A673 (cell line): ENCODE data around the gene LNP1. TPM values are rescaled to one million over a fixed set of nuclear protein-coding genes. Genes with fewer than 3 reads are reported as not detected.

Source experiments
- BruUV-seq: library from RNA; stranded (reverse); fragments of 400-500 nt; replicated peaks from 2 replicates; lab custom pipeline; 2021; lab: Mats Ljungman, UMichigan
- CTCF ChIA-PET: fragments of 300-600 bp; sonication (Branson Sonifier 250); formaldehyde crosslinking; loops from one replicate; lab custom pipeline; 2022; ENCODE audit warnings: antibody characterized with exemption; lab: Charles Lee
- POLR2A ChIA-PET: fragments of 300-600 bp; sonication (Branson Sonifier 250); formaldehyde crosslinking; loops from one replicate; lab custom pipeline; 2022; ENCODE audit warnings: antibody characterized with exemption; ENCODE audit not compliant: low non-redundant PET; lab: Charles Lee
- DNase-seq: peaks from one replicate; pipeline ENCODE4 v3.0.0-alpha.2; 2015; ENCODE audit warnings: low spot score
- H3K27ac ChIP-seq: fragments of 200-600 bp; sonication (generic); 2 replicates; pipeline ENCODE4 v1.5.1; 2016; ENCODE audit warnings: mixed run types, low read depth, mild to moderate bottlenecking, mixed read lengths, antibody characterized with exemption, low read length; ENCODE audit not compliant: poor library complexity, severe bottlenecking
- H3K27me3 ChIP-seq: fragments of 200-600 bp; sonication (generic); replicated peaks from 2 replicates; pipeline ENCODE4 v1.6.1; 2017; ENCODE audit warnings: mixed run types, low read depth, mild to moderate bottlenecking, mixed read lengths, antibody characterized with exemption, low read length; ENCODE audit not compliant: insufficient read depth, poor library complexity
- H3K36me3 ChIP-seq: fragments of 200-600 bp; sonication (generic); 2 replicates; pipeline ENCODE4 v1.6.1; 2016; ENCODE audit warnings: mixed run types, mild to moderate bottlenecking, mixed read lengths, antibody characterized with exemption, low read length; ENCODE audit not compliant: insufficient read depth, poor library complexity, severe bottlenecking
- H3K4me1 ChIP-seq: fragments of 200-600 bp; sonication (generic); 2 replicates; pipeline ENCODE4 v1.6.1; 2017; ENCODE audit warnings: mixed run types, mild to moderate bottlenecking, mixed read lengths, antibody characterized with exemption, low read length; ENCODE audit not compliant: insufficient read depth, poor library complexity, severe bottlenecking
- H3K4me3 ChIP-seq: fragments of 200-600 bp; sonication (generic); 2 replicates; pipeline ENCODE4 v1.5.1; 2016; ENCODE audit warnings: low read depth, mixed run types, mild to moderate bottlenecking, mixed read lengths, low read length; ENCODE audit not compliant: poor library complexity, severe bottlenecking
- H3K9me3 ChIP-seq: fragments of 200-600 bp; sonication (generic); 2 replicates; pipeline ENCODE4 v1.6.1; 2016; ENCODE audit warnings: mixed run types, low read depth, mild to moderate bottlenecking, mixed read lengths, antibody characterized with exemption, low read length; ENCODE audit not compliant: poor library complexity, severe bottlenecking
- EZH2 ChIP-seq: fragments of 200-600 bp; sonication (generic); IDR thresholded peaks from 2 replicates; pipeline ENCODE4 v1.6.1; 2017; ENCODE audit warnings: borderline replicate concordance, low read depth, mild to moderate bottlenecking, mixed read lengths, antibody characterized with exemption, low read length; ENCODE audit not compliant: poor library complexity, severe bottlenecking
- intact Hi-C: fragments of 100-400 bp; cut with micrococcal nuclease; formaldehyde crosslinking; loops from one replicate; pipeline ENCODE4 v1.10.0; 2022; ENCODE audit not compliant: unreplicated experiment
- total RNA-seq: library from RNA; stranded (reverse); gene quantifications from 2 replicates; pipeline ENCODE4 v1.2.3, GENCODE V29; 2021
- TF ChIP-seq, protein P1 (sequence below): fragments of 300-800, 200-600 bp; sonication (generic); conservative IDR thresholded peaks from 2 replicates; pipeline ENCODE4 v1.5.1; 2017; ENCODE audit warnings: low read depth, mild to moderate bottlenecking, antibody characterized with exemption, low read length, moderate library complexity, mixed read lengths

Gene LNP1
- total RNA-seq, 1 experiment from 2014 or later, result 4.3 TPM

- Histone ChIP-seq H3K27me3 (no peaks in the 10 kb centered on the region), H3K4me1 (no peaks in the 10 kb centered on the region), H3K9me3 (no peaks in the 10 kb centered on the region), H3K36me3 (no peaks in the 10 kb centered on the region), H3K27ac (no peak overlapping the region), H3K4me3 (no peak overlapping the region)
- ChIA-PET POLR2A (no interaction called here), CTCF (no interaction called here)
- no TSS peak for BruUV-seq
- intact Hi-C loops, result no loop called here
- TF ChIP-seq EZH2, result no peak
- TF ChIP-seq, protein P1, sequence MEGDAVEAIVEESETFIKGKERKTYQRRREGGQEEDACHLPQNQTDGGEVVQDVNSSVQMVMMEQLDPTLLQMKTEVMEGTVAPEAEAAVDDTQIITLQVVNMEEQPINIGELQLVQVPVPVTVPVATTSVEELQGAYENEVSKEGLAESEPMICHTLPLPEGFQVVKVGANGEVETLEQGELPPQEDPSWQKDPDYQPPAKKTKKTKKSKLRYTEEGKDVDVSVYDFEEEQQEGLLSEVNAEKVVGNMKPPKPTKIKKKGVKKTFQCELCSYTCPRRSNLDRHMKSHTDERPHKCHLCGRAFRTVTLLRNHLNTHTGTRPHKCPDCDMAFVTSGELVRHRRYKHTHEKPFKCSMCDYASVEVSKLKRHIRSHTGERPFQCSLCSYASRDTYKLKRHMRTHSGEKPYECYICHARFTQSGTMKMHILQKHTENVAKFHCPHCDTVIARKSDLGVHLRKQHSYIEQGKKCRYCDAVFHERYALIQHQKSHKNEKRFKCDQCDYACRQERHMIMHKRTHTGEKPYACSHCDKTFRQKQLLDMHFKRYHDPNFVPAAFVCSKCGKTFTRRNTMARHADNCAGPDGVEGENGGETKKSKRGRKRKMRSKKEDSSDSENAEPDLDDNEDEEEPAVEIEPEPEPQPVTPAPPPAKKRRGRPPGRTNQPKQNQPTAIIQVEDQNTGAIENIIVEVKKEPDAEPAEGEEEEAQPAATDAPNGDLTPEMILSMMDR, result no peak
- no peak for DNase-seq
These were observed 22.9 kb downstream of the LNP1 start for GRCh38 chr3:100424261-100424660.

DNA sequence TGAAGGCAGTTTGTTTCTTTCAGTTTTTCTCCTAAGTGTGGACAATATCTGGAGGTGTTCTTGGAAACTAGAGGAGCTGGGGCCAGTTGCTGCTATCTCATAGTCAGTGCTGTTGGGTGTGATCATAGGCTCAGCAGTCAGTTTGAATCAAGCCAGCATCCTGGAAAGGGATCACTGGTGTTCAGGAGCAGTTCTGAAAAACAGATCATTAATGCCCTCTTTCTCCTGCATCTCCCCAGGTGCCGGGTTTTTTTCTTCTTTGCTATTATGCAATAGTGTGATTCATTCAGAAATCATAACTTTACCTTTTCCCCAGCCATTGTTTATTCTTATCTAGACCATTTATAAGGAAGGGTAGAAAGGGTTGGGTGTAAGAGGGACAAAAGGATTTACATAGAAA, 24.0 kb downstream of the LNP1 start:
- Histone ChIP-seq H3K27ac (no peak overlapping the region), H3K27me3 (no peaks in the 10 kb centered on the region), H3K9me3 (no peaks in the 10 kb centered on the region), H3K4me1 (no peaks in the 10 kb centered on the region), H3K4me3 (no peak overlapping the region), H3K36me3 (no peaks in the 10 kb centered on the region)
- intact Hi-C loops, result no loop called here
- ChIA-PET POLR2A (interaction anchor here (0.6 kb wide), 1 partner anchor 51 kb away, joined by 3 read pairs; no protein-coding TSS in a partner anchor), CTCF (interaction anchor here (0.6 kb wide), 1 partner anchor 1755 kb away, joined by 3 read pairs; no protein-coding TSS in a partner anchor)
- DNase-seq, result no peak
- TF ChIP-seq, protein P1, result no peak
- no peak for TF ChIP-seq EZH2
- BruUV-seq, result no TSS peak

DNA sequence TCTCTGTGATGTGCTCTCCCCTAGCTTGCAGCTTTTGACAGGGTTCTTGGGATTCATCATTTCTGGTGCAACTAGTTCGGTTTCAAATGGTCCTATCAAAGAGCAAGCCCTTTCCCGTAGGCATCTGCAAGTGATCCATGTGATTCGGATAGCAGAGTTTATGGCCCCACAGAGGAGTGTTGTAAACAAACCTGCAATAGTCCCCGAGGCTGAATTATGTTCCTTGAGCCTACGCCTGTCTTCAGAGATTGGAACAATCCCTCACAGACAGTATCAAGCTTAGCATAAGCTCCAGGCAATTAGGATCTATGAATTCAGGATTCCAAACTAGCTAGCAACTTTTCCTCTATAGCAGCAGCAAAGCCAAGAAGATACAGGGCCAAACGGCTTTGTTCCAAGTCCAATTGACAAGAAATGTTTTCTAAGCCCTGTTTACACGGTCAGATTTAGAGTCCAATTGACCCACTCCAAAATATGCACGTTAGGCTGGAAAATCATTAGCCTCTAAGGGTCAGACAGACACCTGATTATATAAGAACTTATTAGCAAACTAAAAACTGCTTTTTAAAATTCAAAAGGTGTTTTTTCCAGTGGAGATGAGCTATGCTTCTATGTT, 24.8 kb downstream of the LNP1 start:
- Histone ChIP-seq H3K9me3 (no peaks in the 10 kb centered on the region), H3K27me3 (no peaks in the 10 kb centered on the region), H3K4me1 (no peaks in the 10 kb centered on the region), H3K4me3 (no peak overlapping the region), H3K27ac (no peak overlapping the region), H3K36me3 (no peaks in the 10 kb centered on the region)
- intact Hi-C loops, result no loop called here
- CTCF ChIA-PET, result no interaction called here
- BruUV-seq, result no TSS peak
- POLR2A ChIA-PET, result no interaction called here
- TF ChIP-seq, protein P1, result no peak
- no peak for DNase-seq
